Activated CD8-positive, alpha-beta T cell treated with anti-CD3 and anti-CD28 coated beads, Interleukin-2, amount 10 ng/mL, durations not matched to agents 7 days and 5 days (primary cell): ENCODE measurements around the gene RNU6-8. TPM values are rescaled to one million over a fixed set of nuclear protein-coding genes. Genes with fewer than 3 reads are reported as not detected.

Experiments
- ATAC-seq: fragments of 150-1000 bp; cut with Tn5 transposase; one replicate; pipeline ENCODE4 v1.10.0; 2021; ENCODE audit warnings: moderate library complexity
- CTCF ChIA-PET: fragments of 350-600 bp; sonication (Branson Sonifier 250); formaldehyde crosslinking; loops from one replicate; lab custom pipeline; 2021; ENCODE audit warnings: antibody characterized with exemption; lab: Charles Lee
- POLR2A ChIA-PET: fragments of 350-600 bp; sonication (Branson Sonifier 250); formaldehyde crosslinking; loops from one replicate; lab custom pipeline; 2021; ENCODE audit warnings: antibody characterized with exemption; lab: Charles Lee
- DNase-seq: peaks from one replicate; pipeline ENCODE4 v3.0.0-alpha.2; 2020
- H3K27ac Mint-ChIP-seq: one replicate; pipeline ENCODE4 v1.8.0; 2021; ENCODE audit warnings: mild to moderate bottlenecking, mixed read lengths
- H3K27me3 Mint-ChIP-seq: one replicate; pipeline ENCODE4 v1.8.0; 2021; ENCODE audit warnings: low read depth, mixed read lengths
- H3K36me3 Mint-ChIP-seq: one replicate; pipeline ENCODE4 v1.8.0; 2021; ENCODE audit warnings: low read depth, mixed read lengths
- H3K4me1 Mint-ChIP-seq: one replicate; pipeline ENCODE4 v1.8.0; 2021; ENCODE audit warnings: low read depth, mixed read lengths
- H3K4me3 Mint-ChIP-seq: one replicate; pipeline ENCODE4 v1.8.0; 2021; ENCODE audit warnings: mild to moderate bottlenecking, mixed read lengths
- H3K9me3 Mint-ChIP-seq: one replicate; pipeline ENCODE4 v1.8.0; 2022; ENCODE audit warnings: mixed read lengths; ENCODE audit not compliant: insufficient read depth
- total RNA-seq, 2 experiments: library from RNA; stranded (reverse); gene quantifications; one replicate each; pipeline ENCODE4 v1.2.3, GENCODE V29; 2021

Gene RNU6-8
- total RNA-seq, 2 experiments from 2014 or later = not detected

GRCh38 chr14:32230181-32230580, 27.1 kb upstream of the RNU6-8 start:
- no peak overlapping the region for H3K27ac Mint-ChIP-seq
- no peak for DNase-seq
- H3K9me3 Mint-ChIP-seq = no peaks in the 10 kb centered on the region
- no peaks in the 10 kb centered on the region for H3K27me3 Mint-ChIP-seq
- no peak for ATAC-seq
- ChIA-PET POLR2A (no interaction called here), CTCF (interaction anchor here (1.5 kb wide), 1 partner anchor 22 kb away, joined by 3 read pairs; no protein-coding TSS in a partner anchor)
- peaks cover 6% of the 10 kb centered on the region for H3K4me1 Mint-ChIP-seq
- H3K4me3 Mint-ChIP-seq = no peak overlapping the region
- H3K36me3 Mint-ChIP-seq = no peaks in the 10 kb centered on the region

- H3K36me3 Mint-ChIP-seq = no peaks in the 10 kb centered on the region
- H3K27ac Mint-ChIP-seq = no peak overlapping the region
- H3K4me1 Mint-ChIP-seq = no peaks in the 10 kb centered on the region
- POLR2A ChIA-PET = no interaction called here
- no peaks in the 10 kb centered on the region for H3K27me3 Mint-ChIP-seq
- H3K4me3 Mint-ChIP-seq = no peak overlapping the region
- no peak for ATAC-seq
- CTCF ChIA-PET = no interaction called here
- no peaks in the 10 kb centered on the region for H3K9me3 Mint-ChIP-seq
- DNase-seq = no peak
These were observed 23.0 kb upstream of the RNU6-8 start for GRCh38 chr14:32226056-32226455.

- Mint-ChIP-seq H3K4me3 (no peak overlapping the region), H3K4me1 (no peaks in the 10 kb centered on the region), H3K9me3 (no peaks in the 10 kb centered on the region), H3K36me3 (no peaks in the 10 kb centered on the region), H3K27me3 (no peaks in the 10 kb centered on the region), H3K27ac (no peak overlapping the region)
- DNase-seq = no peak
- no peak for ATAC-seq
- CTCF ChIA-PET = no interaction called here
- POLR2A ChIA-PET = no interaction called here
These were observed 22.4 kb upstream of the RNU6-8 start for GRCh38 chr14:32225378-32225920.

- CTCF ChIA-PET = no interaction called here
- ATAC-seq (no peak), DNase-seq (no peak)
- H3K4me1 Mint-ChIP-seq = no peaks in the 10 kb centered on the region
- no peak overlapping the region for H3K27ac Mint-ChIP-seq
- H3K9me3 Mint-ChIP-seq = no peaks in the 10 kb centered on the region
- no peaks in the 10 kb centered on the region for H3K36me3 Mint-ChIP-seq
- POLR2A ChIA-PET = no interaction called here
- H3K4me3 Mint-ChIP-seq = no peak overlapping the region
- no peaks in the 10 kb centered on the region for H3K27me3 Mint-ChIP-seq
These were observed 21.8 kb upstream of the RNU6-8 start for GRCh38 chr14:32224737-32225377.

DNA sequence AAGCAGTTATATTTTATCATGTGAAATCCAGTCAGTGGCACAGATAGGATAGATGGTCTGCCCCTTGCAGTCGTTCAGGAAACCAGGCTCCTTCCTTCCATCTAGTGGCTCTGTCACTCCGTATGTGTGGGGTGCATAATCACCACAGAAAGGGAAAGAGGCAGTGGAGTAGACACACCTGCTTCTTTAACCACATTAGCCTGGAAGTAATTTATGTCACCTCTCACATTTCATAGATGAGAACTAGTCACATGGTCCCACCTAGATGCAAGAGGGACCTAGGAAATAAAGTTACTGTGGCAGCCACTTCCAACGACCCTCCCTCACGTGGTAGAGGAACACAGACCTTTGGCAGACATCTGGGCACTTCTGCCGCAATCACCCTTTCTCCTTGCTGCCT, 14.2 kb upstream of the RNU6-8 start:
- no peak overlapping the region for H3K27ac Mint-ChIP-seq
- H3K4me3 Mint-ChIP-seq = no peak overlapping the region
- no peaks in the 10 kb centered on the region for H3K4me1 Mint-ChIP-seq
- no peaks in the 10 kb centered on the region for H3K9me3 Mint-ChIP-seq
- no peaks in the 10 kb centered on the region for H3K27me3 Mint-ChIP-seq
- peak; percentile 51 for ATAC-seq
- DNase-seq = no peak
- no peaks in the 10 kb centered on the region for H3K36me3 Mint-ChIP-seq
- ChIA-PET CTCF (no interaction called here), POLR2A (no interaction called here)

- ATAC-seq (no peak), DNase-seq (no peak)
- no peak overlapping the region for H3K27ac Mint-ChIP-seq
- POLR2A ChIA-PET = no interaction called here
- H3K4me1 Mint-ChIP-seq = no peaks in the 10 kb centered on the region
- no peak overlapping the region for H3K4me3 Mint-ChIP-seq
- H3K9me3 Mint-ChIP-seq = no peaks in the 10 kb centered on the region
- H3K36me3 Mint-ChIP-seq = no peaks in the 10 kb centered on the region
- peaks cover 11% of the 10 kb centered on the region for H3K27me3 Mint-ChIP-seq
- CTCF ChIA-PET = interaction anchor here (1.0 kb wide), 1 partner anchor 147 kb away, joined by 3 read pairs; no protein-coding TSS in a partner anchor
These were observed 9.8 kb upstream of the RNU6-8 start for GRCh38 chr14:32212833-32213232.

DNA sequence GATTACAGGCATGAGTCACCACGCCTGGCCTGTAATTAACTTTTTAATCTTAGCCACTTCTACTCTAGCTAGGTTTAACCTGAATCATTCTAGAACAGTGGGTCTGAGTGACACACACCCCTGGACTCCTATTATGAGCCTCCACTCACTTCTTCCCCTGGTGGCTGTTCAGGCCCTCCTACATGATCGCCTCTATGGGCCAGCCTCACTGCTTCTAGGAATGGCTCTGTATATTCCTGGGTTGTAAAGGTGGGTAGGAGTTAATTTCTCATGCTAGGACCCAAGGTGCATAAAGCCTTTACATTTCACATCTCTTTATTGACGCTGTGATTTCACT, 8.0 kb upstream of the RNU6-8 start:
- ATAC-seq (no peak), DNase-seq (no peak)
- H3K27ac Mint-ChIP-seq = no peak overlapping the region
- no peaks in the 10 kb centered on the region for H3K9me3 Mint-ChIP-seq
- ChIA-PET POLR2A (no interaction called here), CTCF (interaction anchor here (1.3 kb wide), 1 partner anchor 48 kb away, joined by 3 read pairs; no protein-coding TSS in a partner anchor)
- H3K36me3 Mint-ChIP-seq = no peaks in the 10 kb centered on the region
- no peak overlapping the region for H3K4me3 Mint-ChIP-seq
- peaks cover 8% of the 10 kb centered on the region for H3K4me1 Mint-ChIP-seq
- H3K27me3 Mint-ChIP-seq = peaks cover 11% of the 10 kb centered on the region

DNA sequence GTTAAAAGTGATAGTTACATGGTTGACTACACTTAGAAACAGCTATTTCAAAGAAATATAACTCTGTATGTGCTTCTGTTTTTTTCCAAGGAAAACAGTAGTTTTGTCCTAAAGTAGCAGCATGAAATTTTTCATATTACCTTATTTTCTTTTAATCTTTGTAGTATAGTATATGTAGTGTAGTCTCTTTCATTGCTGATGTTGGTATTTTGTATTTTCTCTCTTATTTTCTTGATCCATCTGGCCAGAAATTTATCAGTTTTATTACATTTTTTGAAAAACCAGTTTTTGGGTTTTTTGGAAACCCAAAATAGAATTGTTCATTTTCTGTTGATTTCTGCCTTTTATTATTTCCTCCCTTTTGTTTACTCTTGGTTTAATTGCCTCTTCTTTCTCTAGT, 6.4 kb upstream of the RNU6-8 start:
- Mint-ChIP-seq H3K4me1 (peaks cover 18% of the 10 kb centered on the region), H3K27ac (no peak overlapping the region), H3K4me3 (no peak overlapping the region), H3K36me3 (no peaks in the 10 kb centered on the region), H3K27me3 (peaks cover 11% of the 10 kb centered on the region), H3K9me3 (no peaks in the 10 kb centered on the region)
- DNase-seq (no peak), ATAC-seq (no peak)
- ChIA-PET POLR2A (no interaction called here), CTCF (interaction anchor here (1.2 to 1.6 kb wide), 3 partner anchors 42 to 283 kb away, joined by 3 to 4 read pairs (median 3); no protein-coding TSS in a partner anchor)

DNA sequence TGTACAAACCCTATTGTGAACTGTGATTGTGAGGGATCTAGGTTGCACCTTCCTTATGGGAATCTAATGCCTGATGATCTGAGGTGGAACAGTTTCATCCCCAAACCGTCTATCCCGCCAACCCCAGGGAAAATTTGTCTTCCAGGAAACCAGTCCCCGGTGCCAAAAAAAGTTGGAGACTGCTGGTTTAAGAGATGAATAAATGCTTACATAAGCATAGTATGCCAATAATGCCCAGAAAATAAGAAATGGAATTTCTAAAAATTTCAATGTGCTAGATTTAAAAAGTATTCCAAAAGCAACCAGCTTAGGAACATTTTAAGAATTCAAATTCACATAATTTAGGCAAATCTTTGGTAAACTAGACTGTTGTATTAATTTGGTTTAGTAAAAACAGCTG, 5.4 kb upstream of the RNU6-8 start:
- no peaks in the 10 kb centered on the region for H3K36me3 Mint-ChIP-seq

GRCh38 chr14:32206552-32206951, 3.5 kb upstream of the RNU6-8 start:
- Mint-ChIP-seq H3K4me3 (no peak overlapping the region), H3K36me3 (peaks cover 5% of the 10 kb centered on the region), H3K27me3 (peaks cover 11% of the 10 kb centered on the region), H3K9me3 (no peaks in the 10 kb centered on the region), H3K4me1 (peaks cover 40% of the 10 kb centered on the region), H3K27ac (no peak overlapping the region)
- ChIA-PET POLR2A (no interaction called here), CTCF (interaction anchor here (1.0 to 2.7 kb wide), 4 partner anchors 44 to 52 kb away, joined by 3 to 8 read pairs (median 6); no protein-coding TSS in a partner anchor)
- ATAC-seq = no peak
- no peak for DNase-seq

More for the DNA sequence above, 5.4 kb upstream of the RNU6-8 start:
- Mint-ChIP-seq H3K4me1 (peaks cover 25% of the 10 kb centered on the region), H3K27ac (no peak overlapping the region), H3K27me3 (peaks cover 11% of the 10 kb centered on the region), H3K4me3 (no peak overlapping the region), H3K9me3 (no peaks in the 10 kb centered on the region)
- ATAC-seq = no peak
- ChIA-PET POLR2A (no interaction called here), CTCF (interaction anchor here (1.3 to 1.6 kb wide), 2 partner anchors 43 to 135 kb away, joined by 3 read pairs; no protein-coding TSS in a partner anchor)
- no peak for DNase-seq

GRCh38 chr14:32205984-32206383, 2.9 kb upstream of the RNU6-8 start:
- no peaks in the 10 kb centered on the region for H3K9me3 Mint-ChIP-seq
- H3K4me1 Mint-ChIP-seq = peaks cover 44% of the 10 kb centered on the region
- POLR2A ChIA-PET = no interaction called here
- H3K36me3 Mint-ChIP-seq = peaks cover 5% of the 10 kb centered on the region
- CTCF ChIA-PET = interaction anchor here (1.0 to 2.7 kb wide), 4 partner anchors 45 to 52 kb away, joined by 3 to 8 read pairs (median 6); no protein-coding TSS in a partner anchor
- peaks cover 11% of the 10 kb centered on the region for H3K27me3 Mint-ChIP-seq
- DNase-seq (no peak), ATAC-seq (no peak)
- no peak overlapping the region for H3K4me3 Mint-ChIP-seq
- no peak overlapping the region for H3K27ac Mint-ChIP-seq

DNA sequence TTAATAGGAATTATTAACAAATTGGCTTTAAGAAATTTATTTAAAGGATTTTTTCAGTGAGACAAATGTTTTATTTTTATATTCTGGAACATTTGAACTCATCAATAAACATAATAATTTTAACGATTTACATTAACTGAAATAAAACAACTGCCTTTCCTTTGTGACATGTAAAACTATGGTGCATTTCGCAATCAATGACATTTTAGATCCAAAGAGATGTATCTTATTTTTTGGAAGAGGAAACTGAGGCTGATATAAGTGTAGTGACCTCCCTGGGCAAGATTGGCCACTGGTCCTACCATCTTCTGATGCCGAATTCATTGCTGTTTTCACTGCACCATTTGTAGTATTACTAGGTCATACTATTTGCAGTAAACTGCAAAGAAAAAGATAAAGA, 2.5 kb upstream of the RNU6-8 start:
- no peak overlapping the region for H3K4me3 Mint-ChIP-seq

More for the DNA sequence above, 2.5 kb upstream of the RNU6-8 start:
- ChIA-PET CTCF (interaction anchor here (1.0 to 2.7 kb wide), 3 partner anchors 47 to 53 kb away, joined by 3 to 8 read pairs (median 6); no protein-coding TSS in a partner anchor), POLR2A (no interaction called here)
- DNase-seq (no peak), ATAC-seq (no peak)
- H3K27ac Mint-ChIP-seq = no peak overlapping the region
- H3K4me1 Mint-ChIP-seq = peaks cover 48% of the 10 kb centered on the region
- no peaks in the 10 kb centered on the region for H3K9me3 Mint-ChIP-seq
- H3K27me3 Mint-ChIP-seq = peaks cover 11% of the 10 kb centered on the region
- peaks cover 5% of the 10 kb centered on the region for H3K36me3 Mint-ChIP-seq
